ENCODE results near the gene IFITM1. TPM values are rescaled to one million over a fixed set of nuclear protein-coding genes. Genes with fewer than 3 reads are reported as not detected.

The IFITM1 gene
- total and polyA plus RNA-seq, 9 of the 15 experiments (the other 6 are each of a cell fraction or from before 2014, with no cell fraction given): 691 to 5,579 (median 974) TPM

DNA sequence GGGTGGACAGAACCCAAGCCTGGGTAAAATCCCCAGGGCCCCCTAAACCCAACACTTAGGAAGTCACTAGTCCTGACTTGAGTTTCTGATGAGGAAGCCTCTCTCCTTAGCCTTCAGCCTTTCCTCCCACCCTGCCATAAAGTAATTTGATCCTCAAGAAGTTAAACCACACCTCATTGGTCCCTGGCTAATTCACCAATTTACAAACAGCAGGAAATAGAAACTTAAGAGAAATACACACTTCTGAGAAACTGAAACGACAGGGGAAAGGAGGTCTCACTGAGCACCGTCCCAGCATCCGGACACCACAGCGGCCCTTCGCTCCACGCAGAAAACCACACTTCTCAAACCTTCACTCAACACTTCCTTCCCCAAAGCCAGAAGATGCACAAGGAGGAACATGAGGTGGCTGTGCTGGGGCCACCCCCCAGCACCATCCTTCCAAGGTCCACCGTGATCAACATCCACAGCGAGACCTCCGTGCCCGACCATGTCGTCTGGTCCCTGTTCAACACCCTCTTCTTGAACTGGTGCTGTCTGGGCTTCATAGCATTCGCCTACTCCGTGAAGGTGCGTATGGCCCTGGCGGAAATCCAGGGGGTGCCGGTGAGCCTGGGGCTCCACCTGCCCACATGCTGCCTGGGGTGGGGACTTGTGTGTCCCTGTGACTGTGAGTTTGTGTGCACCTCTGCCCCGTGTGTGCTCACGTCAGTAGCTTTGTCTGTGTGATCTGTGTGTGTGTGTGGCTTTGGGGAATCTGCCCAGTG, at the start of gene IFITM1 (continued):
- TF ChIP-seq RAD21 (CRISPR knock-in tag; conservative IDR thresholded peaks at IDR 0.05 in 1 of 2, IDR thresholded peaks at IDR 0.05 in 1 of 2) (0 out of 4 replicates have a peak, but pooled peaks of 1 of the 2 experiments have one; percentile 26), ZNF324 (CRISPR knock-in tag; IDR thresholded peaks at IDR 0.05) (0 out of 2 replicates have a peak, but pooled peaks have one; percentile 5), FOXM1 (IDR thresholded peaks at IDR 0.05; ENCODE audit: low read depth) (peak; percentile 45), FOXM1 (CRISPR knock-in tag; IDR thresholded peaks at IDR 0.05; ENCODE audit: low read depth) (no peak), NEUROD1 (IDR thresholded peaks at IDR 0.05; ENCODE audit: borderline replicate concordance, low read depth, low read length, partially characterized antibody) (peak; percentile 27), HNRNPH1 (optimal IDR thresholded peaks at IDR 0.05; ENCODE audit: low read depth, low read length) (no peak), SAFB (IDR thresholded peaks at IDR 0.05; ENCODE audit: borderline replicate concordance, low read depth, low read length) (no peak), SAFB2 (IDR thresholded peaks at IDR 0.05; ENCODE audit: borderline replicate concordance, low read depth, low read length, severe bottlenecking) (no peak), SIN3B (IDR thresholded peaks at IDR 0.05; ENCODE audit: low read depth) (no peak), JUNB (CRISPR knock-in tag; conservative IDR thresholded peaks at IDR 0.05) (no peak), L3MBTL2 (IDR thresholded peaks at IDR 0.05) (0 out of 2 replicates have a peak, but pooled peaks have one; percentile 34), MEF2D (tag; conservative IDR thresholded peaks at IDR 0.05; ENCODE audit: low read depth) (no peak), BHLHE40 (IDR thresholded peaks at IDR 0.05; ENCODE audit: low read length) (no peak), NR4A1 (CRISPR knock-in tag; IDR thresholded peaks at IDR 0.05) (no peak), NR4A1 (tag; IDR thresholded peaks at IDR 0.05) (no peak), HNRNPLL (IDR thresholded peaks at IDR 0.05; ENCODE audit: low read depth, low read length, poor library complexity, severe bottlenecking) (no peak)
- TF ChIP-seq, protein P1, sequence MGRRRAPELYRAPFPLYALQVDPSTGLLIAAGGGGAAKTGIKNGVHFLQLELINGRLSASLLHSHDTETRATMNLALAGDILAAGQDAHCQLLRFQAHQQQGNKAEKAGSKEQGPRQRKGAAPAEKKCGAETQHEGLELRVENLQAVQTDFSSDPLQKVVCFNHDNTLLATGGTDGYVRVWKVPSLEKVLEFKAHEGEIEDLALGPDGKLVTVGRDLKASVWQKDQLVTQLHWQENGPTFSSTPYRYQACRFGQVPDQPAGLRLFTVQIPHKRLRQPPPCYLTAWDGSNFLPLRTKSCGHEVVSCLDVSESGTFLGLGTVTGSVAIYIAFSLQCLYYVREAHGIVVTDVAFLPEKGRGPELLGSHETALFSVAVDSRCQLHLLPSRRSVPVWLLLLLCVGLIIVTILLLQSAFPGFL (CRISPR knock-in tag; IDR thresholded peaks at IDR 0.05): no peak
- TF ChIP-seq, protein P2, sequence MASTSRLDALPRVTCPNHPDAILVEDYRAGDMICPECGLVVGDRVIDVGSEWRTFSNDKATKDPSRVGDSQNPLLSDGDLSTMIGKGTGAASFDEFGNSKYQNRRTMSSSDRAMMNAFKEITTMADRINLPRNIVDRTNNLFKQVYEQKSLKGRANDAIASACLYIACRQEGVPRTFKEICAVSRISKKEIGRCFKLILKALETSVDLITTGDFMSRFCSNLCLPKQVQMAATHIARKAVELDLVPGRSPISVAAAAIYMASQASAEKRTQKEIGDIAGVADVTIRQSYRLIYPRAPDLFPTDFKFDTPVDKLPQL (IDR thresholded peaks at IDR 0.05; ENCODE audit: extremely low read depth, insufficient read length): peak; percentile 27
- TF ChIP-seq, protein P3, sequence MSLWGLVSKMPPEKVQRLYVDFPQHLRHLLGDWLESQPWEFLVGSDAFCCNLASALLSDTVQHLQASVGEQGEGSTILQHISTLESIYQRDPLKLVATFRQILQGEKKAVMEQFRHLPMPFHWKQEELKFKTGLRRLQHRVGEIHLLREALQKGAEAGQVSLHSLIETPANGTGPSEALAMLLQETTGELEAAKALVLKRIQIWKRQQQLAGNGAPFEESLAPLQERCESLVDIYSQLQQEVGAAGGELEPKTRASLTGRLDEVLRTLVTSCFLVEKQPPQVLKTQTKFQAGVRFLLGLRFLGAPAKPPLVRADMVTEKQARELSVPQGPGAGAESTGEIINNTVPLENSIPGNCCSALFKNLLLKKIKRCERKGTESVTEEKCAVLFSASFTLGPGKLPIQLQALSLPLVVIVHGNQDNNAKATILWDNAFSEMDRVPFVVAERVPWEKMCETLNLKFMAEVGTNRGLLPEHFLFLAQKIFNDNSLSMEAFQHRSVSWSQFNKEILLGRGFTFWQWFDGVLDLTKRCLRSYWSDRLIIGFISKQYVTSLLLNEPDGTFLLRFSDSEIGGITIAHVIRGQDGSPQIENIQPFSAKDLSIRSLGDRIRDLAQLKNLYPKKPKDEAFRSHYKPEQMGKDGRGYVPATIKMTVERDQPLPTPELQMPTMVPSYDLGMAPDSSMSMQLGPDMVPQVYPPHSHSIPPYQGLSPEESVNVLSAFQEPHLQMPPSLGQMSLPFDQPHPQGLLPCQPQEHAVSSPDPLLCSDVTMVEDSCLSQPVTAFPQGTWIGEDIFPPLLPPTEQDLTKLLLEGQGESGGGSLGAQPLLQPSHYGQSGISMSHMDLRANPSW (CRISPR knock-in tag; IDR thresholded peaks at IDR 0.05): no peak
- TF ChIP-seq, protein P4, sequence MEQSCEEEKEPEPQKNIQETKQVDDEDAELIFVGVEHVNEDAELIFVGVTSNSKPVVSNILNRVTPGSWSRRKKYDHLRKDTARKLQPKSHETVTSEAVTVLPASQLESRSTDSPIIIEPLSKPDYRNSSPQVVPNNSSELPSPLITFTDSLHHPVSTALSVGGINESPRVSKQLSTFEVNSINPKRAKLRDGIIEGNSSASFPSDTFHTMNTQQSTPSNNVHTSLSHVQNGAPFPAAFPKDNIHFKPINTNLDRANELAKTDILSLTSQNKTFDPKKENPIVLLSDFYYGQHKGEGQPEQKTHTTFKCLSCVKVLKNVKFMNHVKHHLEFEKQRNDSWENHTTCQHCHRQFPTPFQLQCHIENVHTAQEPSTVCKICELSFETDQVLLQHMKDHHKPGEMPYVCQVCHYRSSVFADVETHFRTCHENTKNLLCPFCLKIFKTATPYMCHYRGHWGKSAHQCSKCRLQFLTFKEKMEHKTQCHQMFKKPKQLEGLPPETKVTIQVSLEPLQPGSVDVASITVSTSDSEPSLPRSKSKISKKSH (CRISPR knock-in tag; IDR thresholded peaks at IDR 0.05): no peak

Data from K562 (cell line).